B cell (primary cell): Measurements from ENCODE around the gene IQCF6. TPM values are rescaled to one million over a fixed set of nuclear protein-coding genes. Genes with fewer than 3 reads are reported as not detected.

Experiments used
- ATAC-seq: fragments of 200-7000 bp; cut with Tn5 transposase; one replicate; pipeline ENCODE4 v1.10.0; 2021; ENCODE audit warnings: low read depth, mild to moderate bottlenecking, moderate number of reproducible peaks, moderate library complexity
- CTCF ChIA-PET: fragments of 350-600 bp; sonication (Branson Sonifier 250); formaldehyde crosslinking; loops from one replicate; lab custom pipeline; 2021; ENCODE audit warnings: antibody characterized with exemption, inconsistent platforms; lab: Charles Lee
- POLR2A ChIA-PET: fragments of 350-600 bp; sonication (Branson Sonifier 250); formaldehyde crosslinking; loops from one replicate; lab custom pipeline; 2021; ENCODE audit warnings: antibody characterized with exemption; lab: Charles Lee
- DNase-seq: peaks from one replicate; pipeline ENCODE4 v3.0.0; 2013
- H2AFZ ChIP-seq: 2 replicates; pipeline ENCODE4 v1.6.1; 2012; ENCODE audit warnings: mild to moderate bottlenecking, low read depth, low read length; ENCODE audit not compliant: insufficient read depth, poor library complexity, severe bottlenecking
- H3K27ac ChIP-seq, 2 donors: 1 replicate in 1 of 2; 2 replicates in 1 of 2; pipeline ENCODE4 v1.5.1; 2012 to 2013; ENCODE audit warnings: low read length in 2 of 2, mild to moderate bottlenecking in 2 of 2, moderate library complexity in 1 of 2
- H3K27me3 ChIP-seq, 4 experiments: fragments of 200-600 bp in 1 of 4; sonication (generic) in 1 of 4; replicated peaks in 1 of 4; 1 replicate in 2 of 4; 2 replicates in 2 of 4; pipeline versions ENCODE4 v1.6.1 to v1.7.0; 2013 to 2016; ENCODE audit warnings: low read length in 3 of 4, mild to moderate bottlenecking in 2 of 4, mixed read lengths in 1 of 4, moderate library complexity in 1 of 4; ENCODE audit not compliant: insufficient read depth in 4 of 4, control insufficient read depth in 3 of 4; ENCODE audit errors: control extremely low read depth in 1 of 4
- H3K36me3 ChIP-seq, 2 experiments: replicated peaks in 1 of 2; 1 replicate in 1 of 2; 2 replicates in 1 of 2; pipeline versions ENCODE4 v1.6.1 to v1.7.1; 2013; ENCODE audit warnings: low read length in 1 of 2; ENCODE audit not compliant: insufficient read depth in 2 of 2, control insufficient read depth in 1 of 2; ENCODE audit errors: control extremely low read depth in 1 of 2, extremely low read depth in 1 of 2
- H3K4me1 ChIP-seq, 2 donors: fragments of 200-600 bp in 1 of 2; sonication (generic) in 1 of 2; 1 replicate in 1 of 2; 2 replicates in 1 of 2; pipeline versions ENCODE4 v1.5.1 to v1.6.1; 2013 to 2017; ENCODE audit warnings: low read length in 2 of 2; ENCODE audit not compliant: control insufficient read depth in 2 of 2, insufficient read depth in 2 of 2
- H3K4me2 ChIP-seq: replicated peaks from 2 replicates; pipeline ENCODE3; 2012; ENCODE audit warnings: mild to moderate bottlenecking, low read depth, low read length; ENCODE audit not compliant: poor library complexity, severe bottlenecking
- H3K4me3 ChIP-seq, 5 experiments: fragments of 200-600 bp in 1 of 5; sonication (generic) in 1 of 5; 1 replicate in 3 of 5; 2 replicates in 2 of 5; pipeline versions ENCODE4 v1.5.1 to v1.7.0; 2011 to 2016; ENCODE audit warnings: low read length in 4 of 5, mild to moderate bottlenecking in 4 of 5, low read depth in 2 of 5, control low read depth in 1 of 5, moderate library complexity in 1 of 5; ENCODE audit not compliant: insufficient read depth in 1 of 5; ENCODE audit errors: control extremely low read depth in 1 of 5, extremely low read depth in 1 of 5
- H3K79me2 ChIP-seq: fragments of 200-600 bp; sonication (generic); one replicate; pipeline ENCODE4 v1.6.0; 2016; ENCODE audit warnings: low read length; ENCODE audit not compliant: control insufficient read depth, insufficient read depth
- H3K9ac ChIP-seq: fragments of 200-600 bp; sonication (generic); 2 replicates; pipeline ENCODE4 v1.6.1; 2017; ENCODE audit warnings: mild to moderate bottlenecking, low read length, moderate library complexity
- H3K9me3 ChIP-seq, 3 donors: one replicate each; pipeline versions ENCODE4 v1.6.1 to v1.7.1; 2013; ENCODE audit warnings: low read length in 2 of 3; ENCODE audit not compliant: control insufficient read depth in 2 of 3, insufficient read depth in 1 of 3; ENCODE audit errors: control extremely low read depth in 1 of 3
- H4K20me1 ChIP-seq: 2 replicates; pipeline ENCODE4 v1.6.0; 2012; ENCODE audit warnings: mild to moderate bottlenecking, low read length; ENCODE audit not compliant: insufficient read depth, control insufficient read depth, poor library complexity, severe bottlenecking
- H3K27ac Mint-ChIP-seq: one replicate; pipeline ENCODE4 v1.8.0; 2021; ENCODE audit warnings: mixed read lengths
- H3K27me3 Mint-ChIP-seq: one replicate; pipeline ENCODE4 v1.8.0; 2021; ENCODE audit warnings: mixed read lengths
- H3K4me1 Mint-ChIP-seq: one replicate; pipeline ENCODE4 v1.8.0; 2021; ENCODE audit warnings: mixed read lengths
- H3K4me3 Mint-ChIP-seq: one replicate; pipeline ENCODE4 v1.8.0; 2021; ENCODE audit warnings: mixed read lengths
- H3K9me3 Mint-ChIP-seq: one replicate; pipeline ENCODE4 v1.8.0; 2022; ENCODE audit warnings: mixed read lengths; ENCODE audit not compliant: insufficient read depth
- CTCF ChIP-seq: fragments of 200-600 bp; IDR thresholded peaks from one replicate; pipeline ENCODE4 v1.8.0; 2022; ENCODE audit warnings: antibody characterized with exemption, mild to moderate bottlenecking
- EZH2 ChIP-seq: IDR thresholded peaks from 2 replicates; pipeline ENCODE4 v1.6.1; 2012; ENCODE audit warnings: borderline replicate concordance, low read depth, mild to moderate bottlenecking, moderate library complexity, low read length; ENCODE audit not compliant: insufficient read depth, poor library complexity, severe bottlenecking
- WGBS: methylation state at CpG from one replicate; pipeline ENCODE4 v1.1.5; 2013; ENCODE audit warnings: missing lambda C conversion rate; ENCODE audit not compliant: insufficient coverage; 5-methylcytosine and 5-hydroxymethylcytosine counted together
- intact Hi-C: fragments of 100-400 bp; cut with micrococcal nuclease; formaldehyde crosslinking; loops from one replicate; pipeline ENCODE4 v1.10.0; 2022
- polyA plus RNA-seq: library from polyadenylated mRNA; depleted of rRNA; stranded (reverse); fragments of >200 nt; gene quantifications from 2 replicates; pipeline ENCODE4 v1.2.3, GENCODE V29; 2012
- total RNA-seq, 2 donors: library from RNA; stranded (reverse); fragments of 120-200 nt in 1 of 2; gene quantifications; 1 replicate in 1 of 2; 2 replicates in 1 of 2; pipeline versions ENCODE4 v1.2.3 to v1.2.4, GENCODE V29; 2013 to 2022

Gene IQCF6
- total and polyA plus RNA-seq, 2 donors (not counting 1 experiment from before 2014, with no cell fraction given): not detected

- Histone ChIP-seq H3K36me3 (no peaks in the 10 kb centered on the region), H4K20me1 (no peaks in the 10 kb centered on the region), H3K79me2 (no peaks in the 10 kb centered on the region), H3K4me2 (no peak overlapping the region), H3K27me3 (peaks cover 0 to 11% (median 4%) of the 10 kb centered on the region in 4 experiments), H2AFZ (no peak overlapping the region), H3K4me3 (no peak overlapping the region), H3K4me1 (no peaks in the 10 kb centered on the region), H3K27ac (no peak overlapping the region), H3K9ac (no peak overlapping the region), H3K9me3 (peaks cover 0 to 5% (median 0%) of the 10 kb centered on the region in 3 donors)
- Mint-ChIP-seq H3K4me3 (no peak overlapping the region), H3K4me1 (no peaks in the 10 kb centered on the region), H3K27me3 (peaks cover 63% of the 10 kb centered on the region), H3K9me3 (peaks cover 4% of the 10 kb centered on the region), H3K27ac (no peak overlapping the region)
- ChIA-PET CTCF (no interaction called here), POLR2A (no interaction called here)
- DNase-seq: no peak
- 86% methylated on average over 2 of the region's 2 CpGs for WGBS
- TF ChIP-seq EZH2 (no peak), CTCF (no peak)
- no peak for ATAC-seq
- intact Hi-C loops: no loop called here
Observed at GRCh38 chr3:51817375-51817774, 38.3 kb upstream of the IQCF6 start.

- Histone ChIP-seq H3K36me3 (no peaks in the 10 kb centered on the region), H3K9me3 (peaks cover 0 to 5% (median 0%) of the 10 kb centered on the region in 3 donors), H3K27me3 (peaks cover 0 to 11% (median 4%) of the 10 kb centered on the region in 4 experiments), H3K79me2 (no peaks in the 10 kb centered on the region), H3K4me2 (no peak overlapping the region), H3K4me3 (no peak overlapping the region), H3K4me1 (no peaks in the 10 kb centered on the region), H2AFZ (no peak overlapping the region), H3K27ac (no peak overlapping the region), H3K9ac (no peak overlapping the region), H4K20me1 (no peaks in the 10 kb centered on the region)
- no peak overlapping the region for H3K4me3 Mint-ChIP-seq
- H3K27me3 Mint-ChIP-seq: peaks cover 60% of the 10 kb centered on the region
- ChIA-PET POLR2A (no interaction called here), CTCF (no interaction called here)
- no CpG with 5 or more reads among the region's 2 CpGs for WGBS
- no peak for DNase-seq
- no peak for ATAC-seq
- no peak overlapping the region for H3K27ac Mint-ChIP-seq
- H3K9me3 Mint-ChIP-seq: peaks cover 2% of the 10 kb centered on the region
- no peak for TF ChIP-seq EZH2
- TF ChIP-seq CTCF: no peak
- intact Hi-C loops: no loop called here
- H3K4me1 Mint-ChIP-seq: no peaks in the 10 kb centered on the region
Observed at GRCh38 chr3:51816723-51817122, 37.7 kb upstream of the IQCF6 start.
